BLaER1 (cell line): ENCODE measurements around the gene TAAR1.
A peak's percentile ranks its signal among the peaks of the same experiment; 100 is the strongest.
"Not testable (repeated sequence)": the region's sequence is repeated elsewhere in the genome, so short reads cannot be mapped to it uniquely, and the experiment has no call there.

Source experiments
- H3K27ac ChIP-seq: shearing (Covaris generic); formaldehyde crosslinking; 2 replicates; pipeline ENCODE4 v1.8.1; 2022
- H3K27me3 ChIP-seq: shearing (Covaris generic); formaldehyde crosslinking; 2 replicates; pipeline ENCODE4 v1.8.1; 2022
- H3K36me3 ChIP-seq: shearing (Covaris generic); formaldehyde crosslinking; 2 replicates; pipeline ENCODE4 v1.8.1; 2022
- H3K4me1 ChIP-seq: shearing (Covaris generic); formaldehyde crosslinking; 2 replicates; pipeline ENCODE4 v1.8.1; 2022
- H3K4me2 ChIP-seq: shearing (Covaris generic); formaldehyde crosslinking; 2 replicates; pipeline ENCODE4 v1.8.1; 2022
- H3K4me3 ChIP-seq: shearing (Covaris generic); formaldehyde crosslinking; 2 replicates; pipeline ENCODE4 v1.8.1; 2022
- H3K9ac ChIP-seq: shearing (Covaris generic); formaldehyde crosslinking; 2 replicates; pipeline ENCODE4 v1.8.1; 2022
- H3K9me3 ChIP-seq: shearing (Covaris generic); formaldehyde crosslinking; 2 replicates; pipeline ENCODE4 v1.8.1; 2022
- H4K20me1 ChIP-seq: shearing (Covaris generic); formaldehyde crosslinking; 2 replicates; pipeline ENCODE4 v1.8.1; 2022
- Cebpa-rat ChIP-seq: shearing (Covaris generic); IDR thresholded peaks from 2 replicates; pipeline ENCODE4 v1.8.1; 2022

Gene TAAR1

DNA sequence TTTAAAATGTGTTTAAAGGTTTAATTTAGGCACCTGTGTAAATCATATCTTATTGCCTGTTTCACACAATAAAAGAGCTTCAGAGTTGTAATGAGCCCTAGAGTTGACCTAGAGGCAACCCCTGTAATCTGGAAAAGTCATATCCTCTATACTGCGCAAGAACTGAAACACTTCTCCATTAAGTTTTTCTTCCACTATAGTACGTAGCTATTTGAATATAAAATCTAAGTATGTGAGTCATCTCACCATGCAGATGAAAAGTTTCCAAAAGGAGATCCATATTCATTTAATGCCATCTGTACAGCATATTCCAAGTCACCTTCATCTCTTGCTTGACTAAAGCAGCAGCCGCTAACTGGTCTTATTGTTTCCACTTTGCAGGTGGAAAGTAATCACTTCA, 26.0 kb upstream of the TAAR1 start:
- no peak overlapping the region for H3K4me2 ChIP-seq
- H3K4me1 ChIP-seq: no peaks in the 10 kb centered on the region
- H4K20me1 ChIP-seq: no peaks in the 10 kb centered on the region
- no peaks in the 10 kb centered on the region for H3K9me3 ChIP-seq
- H3K9ac ChIP-seq: no peak overlapping the region
- no peak overlapping the region for H3K4me3 ChIP-seq
- H3K27me3 ChIP-seq: no peaks in the 10 kb centered on the region
- TF ChIP-seq Cebpa-rat: no peak
- no peaks in the 10 kb centered on the region for H3K36me3 ChIP-seq
- H3K27ac ChIP-seq: no peak overlapping the region

DNA sequence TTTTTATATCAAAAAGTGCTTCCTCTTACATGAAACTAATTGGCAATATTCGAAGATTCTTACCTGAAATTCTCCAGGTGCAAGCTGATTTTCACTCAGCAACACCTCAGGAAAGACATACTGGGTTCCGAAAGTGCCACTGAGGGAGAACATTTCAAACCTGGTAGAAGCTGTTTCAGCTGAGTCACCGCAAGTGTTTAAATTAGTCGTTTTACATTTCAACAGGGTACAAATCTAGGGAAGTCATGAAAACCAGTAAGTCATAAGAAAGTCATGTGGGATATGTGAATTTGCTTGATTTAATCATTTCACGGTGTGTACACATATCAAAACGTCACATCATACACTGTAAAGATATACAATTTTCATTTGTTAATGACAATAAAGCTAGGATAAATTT, 25.3 kb upstream of the TAAR1 start:
- Histone ChIP-seq H3K9me3 (no peaks in the 10 kb centered on the region), H3K27me3 (no peaks in the 10 kb centered on the region)

GRCh38 chr6:132683543-132683942, 24.6 kb upstream of the TAAR1 start:
- H3K4me3 ChIP-seq: no peak overlapping the region
- no peak overlapping the region for H3K9ac ChIP-seq
- no peaks in the 10 kb centered on the region for H3K36me3 ChIP-seq
- no peak overlapping the region for H3K27ac ChIP-seq
- H4K20me1 ChIP-seq: no peaks in the 10 kb centered on the region
- no peaks in the 10 kb centered on the region for H3K27me3 ChIP-seq
- H3K4me2 ChIP-seq: no peak overlapping the region
- TF ChIP-seq Cebpa-rat: no peak
- H3K4me1 ChIP-seq: no peaks in the 10 kb centered on the region
- no peaks in the 10 kb centered on the region for H3K9me3 ChIP-seq

More for the DNA sequence above, 25.3 kb upstream of the TAAR1 start:
- H3K4me3 ChIP-seq: no peak overlapping the region
- H3K36me3 ChIP-seq: no peaks in the 10 kb centered on the region
- no peak for TF ChIP-seq Cebpa-rat
- no peak overlapping the region for H3K4me2 ChIP-seq
- no peak overlapping the region for H3K27ac ChIP-seq
- H3K9ac ChIP-seq: no peak overlapping the region
- H3K4me1 ChIP-seq: no peaks in the 10 kb centered on the region
- no peaks in the 10 kb centered on the region for H4K20me1 ChIP-seq

DNA sequence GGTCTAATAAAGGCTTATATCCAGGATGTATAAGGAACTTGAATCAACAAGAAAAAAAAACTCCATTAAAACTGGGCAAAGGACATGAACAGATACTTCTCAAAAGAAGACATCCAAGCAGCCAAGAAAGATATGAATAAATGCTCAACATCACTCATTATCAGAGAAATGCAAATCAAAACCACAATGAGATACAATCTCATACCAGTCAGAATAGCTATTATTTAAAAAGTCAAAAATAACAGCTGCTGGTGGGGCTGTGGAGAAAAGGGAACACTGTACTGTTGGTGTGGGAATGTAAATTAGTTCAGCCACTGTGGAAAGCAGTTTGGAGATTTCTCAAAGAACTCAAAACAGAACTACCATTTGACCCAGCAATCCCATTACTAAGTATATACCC, 20.1 kb upstream of the TAAR1 start:
- not testable (repeated sequence) for H3K27ac ChIP-seq, H3K9ac ChIP-seq, H3K4me1 ChIP-seq, H3K27me3 ChIP-seq, H3K9me3 ChIP-seq, H3K4me2 ChIP-seq, H3K4me3 ChIP-seq, H3K36me3 ChIP-seq, H4K20me1 ChIP-seq

DNA sequence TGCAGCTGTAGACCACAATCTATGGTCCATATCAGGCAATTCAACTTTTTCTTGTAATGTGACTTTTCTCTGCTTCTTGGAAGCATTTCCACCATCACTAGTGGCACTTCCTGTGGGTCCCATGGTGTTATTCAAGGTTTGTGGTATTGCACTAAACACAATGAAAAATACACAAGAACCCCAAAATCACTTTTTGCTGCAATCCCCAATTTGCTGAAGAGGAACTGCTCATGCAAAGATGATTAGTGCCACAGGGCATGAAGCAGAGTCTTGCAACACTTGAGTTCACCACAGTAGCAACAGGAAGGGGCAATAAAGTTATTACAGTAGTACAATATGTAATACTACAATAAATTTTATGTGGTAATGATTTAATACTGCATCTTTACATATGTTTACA, 16.8 kb upstream of the TAAR1 start:
- no peaks in the 10 kb centered on the region for H3K9me3 ChIP-seq
- H3K9ac ChIP-seq: no peak overlapping the region
- H3K27ac ChIP-seq: no peak overlapping the region
- H3K36me3 ChIP-seq: no peaks in the 10 kb centered on the region
- no peaks in the 10 kb centered on the region for H4K20me1 ChIP-seq
- no peaks in the 10 kb centered on the region for H3K27me3 ChIP-seq
- H3K4me2 ChIP-seq: no peak overlapping the region
- H3K4me3 ChIP-seq: no peak overlapping the region
- TF ChIP-seq Cebpa-rat: no peak
- H3K4me1 ChIP-seq: no peaks in the 10 kb centered on the region

DNA sequence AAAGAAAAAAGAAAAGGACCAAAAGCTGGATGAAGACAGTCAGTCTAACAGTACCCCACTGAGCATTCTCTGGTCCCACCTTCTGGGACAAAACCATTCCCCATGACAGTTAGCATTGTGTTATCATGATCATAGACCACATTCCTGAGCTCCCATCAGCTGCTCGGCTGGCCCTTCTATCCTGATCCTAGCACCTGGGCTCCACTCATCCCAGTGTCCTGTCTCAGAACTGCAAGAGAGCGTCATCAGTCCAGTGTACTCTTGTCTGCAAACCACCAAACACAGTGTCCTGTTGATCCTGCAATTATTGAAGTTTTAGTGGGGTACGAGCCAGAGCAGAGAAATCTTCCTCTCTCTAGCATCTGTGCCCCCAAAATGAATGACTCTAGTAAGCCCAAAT, 16.0 kb upstream of the TAAR1 start:
- Histone ChIP-seq H3K4me3 (no peak overlapping the region), H3K27ac (no peak overlapping the region), H3K4me2 (no peak overlapping the region), H3K4me1 (peaks cover 5% of the 10 kb centered on the region), H3K36me3 (no peaks in the 10 kb centered on the region), H3K9me3 (no peaks in the 10 kb centered on the region), H3K27me3 (no peaks in the 10 kb centered on the region), H3K9ac (no peak overlapping the region), H4K20me1 (no peaks in the 10 kb centered on the region)
- no peak for TF ChIP-seq Cebpa-rat

- H4K20me1 ChIP-seq: no peaks in the 10 kb centered on the region
- H3K36me3 ChIP-seq: no peaks in the 10 kb centered on the region
- H3K9ac ChIP-seq: no peak overlapping the region
- peaks cover 9% of the 10 kb centered on the region for H3K4me1 ChIP-seq
- TF ChIP-seq Cebpa-rat: no peak
- H3K9me3 ChIP-seq: no peaks in the 10 kb centered on the region
- no peaks in the 10 kb centered on the region for H3K27me3 ChIP-seq
- H3K4me3 ChIP-seq: no peak overlapping the region
- H3K27ac ChIP-seq: no peak overlapping the region
- H3K4me2 ChIP-seq: no peak overlapping the region
These were observed 14.6 kb upstream of the TAAR1 start for GRCh38 chr6:132673376-132674094.

GRCh38 chr6:132671295-132671694, 12.3 kb upstream of the TAAR1 start:
- no peak for TF ChIP-seq Cebpa-rat
- H3K36me3 ChIP-seq: no peaks in the 10 kb centered on the region
- peaks cover 9% of the 10 kb centered on the region for H3K4me1 ChIP-seq
- no peak overlapping the region for H3K27ac ChIP-seq
- H4K20me1 ChIP-seq: no peaks in the 10 kb centered on the region
- H3K4me3 ChIP-seq: no peak overlapping the region
- no peak overlapping the region for H3K9ac ChIP-seq
- H3K4me2 ChIP-seq: no peak overlapping the region
- H3K27me3 ChIP-seq: no peaks in the 10 kb centered on the region
- H3K9me3 ChIP-seq: no peaks in the 10 kb centered on the region

DNA sequence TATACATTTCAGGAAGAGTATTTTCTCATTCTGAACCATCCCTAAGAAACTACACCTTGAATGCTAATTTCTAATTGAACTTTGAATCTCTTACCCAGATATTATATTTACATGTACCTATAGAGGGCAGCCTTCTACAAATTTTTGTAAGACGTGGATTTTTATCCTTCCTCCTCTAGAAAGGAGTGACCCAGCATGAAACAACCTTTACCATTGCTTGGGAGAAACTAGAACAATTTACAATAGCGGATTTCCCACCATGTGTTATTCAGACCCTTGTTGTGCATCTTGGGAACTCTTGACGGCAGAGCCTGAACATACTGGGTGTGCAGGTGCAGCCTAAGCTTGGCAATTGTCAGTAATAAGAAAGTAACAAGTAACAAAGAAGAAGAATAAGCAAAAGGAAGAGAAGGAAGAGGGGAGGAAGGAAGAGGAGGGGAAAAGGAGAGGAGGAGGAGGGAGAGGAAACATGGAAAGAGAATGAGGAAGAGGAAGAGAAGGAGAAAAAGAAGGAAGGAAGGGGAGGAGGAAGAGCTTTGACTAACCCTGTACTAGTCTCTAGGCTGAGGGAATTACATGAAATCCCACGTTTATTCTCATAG, 10.8 kb upstream of the TAAR1 start:
- Histone ChIP-seq H3K9ac (no peak overlapping the region), H3K4me3 (no peak overlapping the region), H3K36me3 (no peaks in the 10 kb centered on the region), H3K27me3 (no peaks in the 10 kb centered on the region), H3K27ac (no peak overlapping the region), H3K4me2 (peak overlapping the region; percentile 50), H4K20me1 (no peaks in the 10 kb centered on the region), H3K4me1 (peaks cover 9% of the 10 kb centered on the region), H3K9me3 (no peaks in the 10 kb centered on the region)
- TF ChIP-seq Cebpa-rat: no peak

DNA sequence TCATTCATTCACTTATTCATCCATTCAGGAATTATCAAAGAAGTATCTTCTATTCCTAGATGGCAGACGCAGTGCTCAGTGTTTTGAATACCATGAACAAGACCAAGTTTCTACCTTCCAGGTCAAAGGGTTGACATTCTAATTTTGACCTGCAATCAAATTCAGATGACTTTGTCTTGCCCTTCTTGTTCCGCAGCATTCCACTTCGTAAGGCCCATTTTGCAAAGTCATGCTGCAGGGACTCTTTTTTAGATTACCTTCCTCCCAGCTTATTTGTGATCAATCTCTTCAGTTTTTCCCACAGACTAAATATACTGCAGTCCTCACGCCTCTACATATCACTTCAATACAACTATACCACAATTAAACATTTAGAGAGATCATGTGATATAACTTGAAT, 7.1 kb upstream of the TAAR1 start:
- Histone ChIP-seq H4K20me1 (no peaks in the 10 kb centered on the region), H3K9ac (no peak overlapping the region), H3K36me3 (no peaks in the 10 kb centered on the region), H3K27ac (no peak overlapping the region), H3K4me2 (no peak overlapping the region), H3K4me3 (no peak overlapping the region), H3K27me3 (no peaks in the 10 kb centered on the region), H3K9me3 (no peaks in the 10 kb centered on the region), H3K4me1 (peaks cover 9% of the 10 kb centered on the region)
- TF ChIP-seq Cebpa-rat: no peak
